ENCODE results near the gene SPRED2.

DNA sequence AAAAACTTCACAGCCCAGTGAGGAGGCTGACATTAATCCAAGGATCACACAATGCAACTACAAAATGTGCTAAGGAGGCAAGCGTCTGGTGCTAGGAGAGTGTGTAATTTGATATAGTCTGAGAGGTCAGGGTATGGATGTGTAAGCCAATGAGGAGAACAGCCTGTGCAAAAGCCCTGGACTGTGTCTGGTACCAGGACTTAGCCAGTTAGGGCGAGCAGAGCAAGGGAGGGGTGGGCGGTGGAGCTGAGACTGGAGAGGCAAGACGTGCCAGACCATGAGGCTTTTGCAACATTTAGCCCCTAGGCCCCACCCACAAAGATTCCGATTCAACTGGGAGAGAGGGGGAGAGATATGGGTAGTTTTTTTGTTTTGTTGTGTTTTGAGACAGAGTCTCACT lies 33.5 kb upstream of the SPRED2 start:
- TF ChIP-seq, protein P1, sequence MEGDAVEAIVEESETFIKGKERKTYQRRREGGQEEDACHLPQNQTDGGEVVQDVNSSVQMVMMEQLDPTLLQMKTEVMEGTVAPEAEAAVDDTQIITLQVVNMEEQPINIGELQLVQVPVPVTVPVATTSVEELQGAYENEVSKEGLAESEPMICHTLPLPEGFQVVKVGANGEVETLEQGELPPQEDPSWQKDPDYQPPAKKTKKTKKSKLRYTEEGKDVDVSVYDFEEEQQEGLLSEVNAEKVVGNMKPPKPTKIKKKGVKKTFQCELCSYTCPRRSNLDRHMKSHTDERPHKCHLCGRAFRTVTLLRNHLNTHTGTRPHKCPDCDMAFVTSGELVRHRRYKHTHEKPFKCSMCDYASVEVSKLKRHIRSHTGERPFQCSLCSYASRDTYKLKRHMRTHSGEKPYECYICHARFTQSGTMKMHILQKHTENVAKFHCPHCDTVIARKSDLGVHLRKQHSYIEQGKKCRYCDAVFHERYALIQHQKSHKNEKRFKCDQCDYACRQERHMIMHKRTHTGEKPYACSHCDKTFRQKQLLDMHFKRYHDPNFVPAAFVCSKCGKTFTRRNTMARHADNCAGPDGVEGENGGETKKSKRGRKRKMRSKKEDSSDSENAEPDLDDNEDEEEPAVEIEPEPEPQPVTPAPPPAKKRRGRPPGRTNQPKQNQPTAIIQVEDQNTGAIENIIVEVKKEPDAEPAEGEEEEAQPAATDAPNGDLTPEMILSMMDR (IDR thresholded peaks at IDR 0.05; ENCODE audit: low read depth, low read length) = no peak
- no peak for TF ChIP-seq POLR2A (IDR thresholded peaks at IDR 0.05; ENCODE audit: extremely low read depth, insufficient read length)
